ENCODE results near the gene BSG.

DNA sequence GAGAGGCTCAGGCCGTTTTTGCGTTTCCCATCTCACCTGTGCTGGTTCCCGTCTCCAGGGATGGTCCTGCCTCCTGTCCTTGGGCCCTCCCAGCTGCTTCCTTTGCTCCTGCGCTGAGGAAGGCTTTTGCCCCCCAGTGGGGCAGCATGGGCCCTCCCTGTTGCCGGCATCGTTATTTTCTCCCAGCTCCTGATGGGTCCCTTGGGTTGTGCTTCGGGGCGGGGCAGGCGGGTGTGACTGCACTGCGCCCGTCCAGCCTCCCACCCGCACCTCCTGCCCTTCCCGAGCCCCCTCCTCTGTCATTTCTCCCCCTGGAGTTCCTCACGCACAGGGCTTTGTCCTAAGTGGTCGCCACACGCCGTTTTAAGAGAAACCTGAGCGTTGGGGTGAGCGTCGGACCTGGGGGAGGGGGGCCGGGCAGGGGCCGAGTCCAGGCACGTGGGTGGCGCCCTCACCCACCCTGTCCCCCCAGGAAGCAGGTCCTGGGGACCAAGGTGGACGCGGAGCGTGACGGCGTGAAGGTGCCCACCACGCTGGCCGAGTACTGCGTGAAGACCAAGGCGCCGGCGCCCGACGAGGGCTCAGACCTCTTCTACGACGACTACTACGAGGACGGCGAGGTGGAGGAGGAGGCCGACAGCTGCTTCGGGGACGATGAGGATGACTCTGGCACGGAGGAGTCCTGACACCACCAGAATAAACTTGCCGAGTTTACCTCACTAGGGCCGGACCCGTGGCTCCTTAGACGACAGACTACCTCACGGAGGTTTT, 31.3 kb upstream of the BSG start:
- TF ChIP-seq CTCF (conservative IDR thresholded peaks at IDR 0.05; ENCODE audit: low read depth in 2 of 2) (no peak), EZH2 (IDR thresholded peaks at IDR 0.05; ENCODE audit: low read depth, unreplicated experiment) (no peak), POLR2AphosphoS5 (IDR thresholded peaks at IDR 0.05; ENCODE audit: low read depth) (no peak)
